Measurements from ENCODE around the gene PRDX5. TPM values are rescaled to one million over a fixed set of nuclear protein-coding genes. Genes with fewer than 3 reads are reported as not detected.

PRDX5 gene
- total and polyA plus RNA-seq, 7 donors, result 122 to 323 (median 178) TPM

- no peaks in the 10 kb centered on the region for H3K9me3 ChIP-seq
- H3K27ac ChIP-seq, result no peak overlapping the region
- no peak for DNase-seq
- TF ChIP-seq, protein P1, sequence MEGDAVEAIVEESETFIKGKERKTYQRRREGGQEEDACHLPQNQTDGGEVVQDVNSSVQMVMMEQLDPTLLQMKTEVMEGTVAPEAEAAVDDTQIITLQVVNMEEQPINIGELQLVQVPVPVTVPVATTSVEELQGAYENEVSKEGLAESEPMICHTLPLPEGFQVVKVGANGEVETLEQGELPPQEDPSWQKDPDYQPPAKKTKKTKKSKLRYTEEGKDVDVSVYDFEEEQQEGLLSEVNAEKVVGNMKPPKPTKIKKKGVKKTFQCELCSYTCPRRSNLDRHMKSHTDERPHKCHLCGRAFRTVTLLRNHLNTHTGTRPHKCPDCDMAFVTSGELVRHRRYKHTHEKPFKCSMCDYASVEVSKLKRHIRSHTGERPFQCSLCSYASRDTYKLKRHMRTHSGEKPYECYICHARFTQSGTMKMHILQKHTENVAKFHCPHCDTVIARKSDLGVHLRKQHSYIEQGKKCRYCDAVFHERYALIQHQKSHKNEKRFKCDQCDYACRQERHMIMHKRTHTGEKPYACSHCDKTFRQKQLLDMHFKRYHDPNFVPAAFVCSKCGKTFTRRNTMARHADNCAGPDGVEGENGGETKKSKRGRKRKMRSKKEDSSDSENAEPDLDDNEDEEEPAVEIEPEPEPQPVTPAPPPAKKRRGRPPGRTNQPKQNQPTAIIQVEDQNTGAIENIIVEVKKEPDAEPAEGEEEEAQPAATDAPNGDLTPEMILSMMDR (IDR thresholded peaks at IDR 0.05), result no peak
- H3K4me1 ChIP-seq, result no peaks in the 10 kb centered on the region
- 89% methylated on average over 78 to 82 of the region's 82 CpGs for WGBS, 3 donors
- peaks cover 4 to 65% of the 10 kb centered on the region in 2 donors for H3K36me3 ChIP-seq (ENCODE audit: insufficient read depth in 1 of 2, low read depth in 1 of 2)
- H3K27me3 ChIP-seq (ENCODE audit: insufficient read depth in 3 of 3, low read length in 2 of 3), result no peaks in the 10 kb centered on the region
- intact Hi-C loops (cut with DNase I), result no loop called here
- H3K4me3 ChIP-seq, result no peak overlapping the region
- no peak for ATAC-seq
Measured at GRCh38 chr11:64369440-64370421, 51.8 kb downstream of the PRDX5 start.

DNA sequence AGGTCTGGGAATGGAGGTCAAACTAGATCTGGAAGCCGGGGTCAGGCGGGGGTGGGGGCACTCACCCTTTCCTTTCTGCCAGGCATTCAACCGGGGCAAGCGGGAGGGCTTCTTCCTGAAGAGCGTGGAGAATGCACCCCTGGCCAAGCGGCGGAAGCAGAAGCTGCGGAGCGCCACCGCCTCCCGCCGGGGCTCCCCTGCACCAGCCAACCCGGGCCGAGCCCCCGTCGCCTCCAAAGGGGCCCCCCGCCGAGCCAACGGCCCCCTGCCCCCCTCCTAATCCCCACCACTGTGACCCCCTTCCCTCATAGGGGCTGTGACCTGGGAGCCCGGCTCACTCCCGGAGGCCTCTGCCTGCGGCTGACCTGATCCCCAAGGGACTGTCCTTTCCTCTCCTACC lies 53.3 kb downstream of the PRDX5 start:
- no peaks in the 10 kb centered on the region for H3K9me3 ChIP-seq
- intact Hi-C loops (cut with DNase I), result no loop called here
- no peak overlapping the region for H3K27ac ChIP-seq
- no peak for ATAC-seq
- no peaks in the 10 kb centered on the region for H3K4me1 ChIP-seq
- peaks cover 4 to 51% of the 10 kb centered on the region in 2 donors for H3K36me3 ChIP-seq (ENCODE audit: insufficient read depth in 1 of 2, low read depth in 1 of 2)
- no peak for DNase-seq
- TF ChIP-seq, protein P1 (IDR thresholded peaks at IDR 0.05), result no peak
- 81 to 84% (median 82%) methylated on average over 16 to 22 of the region's 22 CpGs for WGBS, 3 donors
- no peak overlapping the region for H3K4me3 ChIP-seq
- no peaks in the 10 kb centered on the region for H3K27me3 ChIP-seq (ENCODE audit: insufficient read depth in 3 of 3, low read length in 2 of 3)

Other genes with a start within 250 kb of the PRDX5 start
- 100 to 1,000 TPM; 151 to 206 (median 182) TPM for gene MACROD1, start 152.0 kb upstream of the PRDX5 start, total RNA-seq
- 100 to 1,000 TPM; 147 to 281 (median 177) TPM for gene MACROD1, start 152.0 kb upstream of the PRDX5 start, polyA plus RNA-seq
- gene STIP1, start 131.9 kb upstream of the PRDX5 start, total RNA-seq, result 100 to 1,000 TPM; 124 to 194 (median 162) TPM
- gene STIP1, start 131.9 kb upstream of the PRDX5 start, polyA plus RNA-seq, result 100 to 1,000 TPM; 158 to 207 (median 205) TPM
- 10 to 100 TPM in 1 of 4 donors, 1 to 10 TPM in 3; 6.7 to 11.7 (median 8.4) TPM for gene FERMT3, start 111.4 kb upstream of the PRDX5 start, total RNA-seq
- gene FERMT3, start 111.4 kb upstream of the PRDX5 start, polyA plus RNA-seq, result 1 to 10 TPM; 2.5 to 4.3 (median 3.0) TPM
- 100 to 1,000 TPM in 1 of 4 donors, 10 to 100 TPM in 3; 49.6 to 131 (median 92.5) TPM for gene TRPT1, start 91.9 kb upstream of the PRDX5 start, total RNA-seq
- gene TRPT1, start 91.9 kb upstream of the PRDX5 start, polyA plus RNA-seq, result 100 to 1,000 TPM in 2 of 3 donors, 10 to 100 TPM in 1; 88.9 to 109 (median 103) TPM
- 10 to 100 TPM; 39.6 to 59.3 (median 49.6) TPM for gene NUDT22, start 91.8 kb upstream of the PRDX5 start, total RNA-seq
- 10 to 100 TPM; 31.6 to 56.0 (median 43.0) TPM for gene NUDT22, start 91.8 kb upstream of the PRDX5 start, polyA plus RNA-seq
- 10 to 100 TPM; 22.9 to 45.8 (median 30.5) TPM for gene DNAJC4, start 87.6 kb upstream of the PRDX5 start, total RNA-seq
- gene DNAJC4, start 87.6 kb upstream of the PRDX5 start, polyA plus RNA-seq, result 10 to 100 TPM; 29.3 to 39.7 (median 29.6) TPM
- gene VEGFB, start 83.5 kb upstream of the PRDX5 start, total RNA-seq, result 100 to 1,000 TPM in 2 of 4 donors, 10 to 100 TPM in 2; 77.0 to 125 (median 103) TPM
- gene VEGFB, start 83.5 kb upstream of the PRDX5 start, polyA plus RNA-seq, result 100 to 1,000 TPM in 1 of 3 donors, 10 to 100 TPM in 2; 80.4 to 104 (median 100.0) TPM
- 10 to 100 TPM; 17.8 to 26.6 (median 22.3) TPM for gene FKBP2, start 77.0 kb upstream of the PRDX5 start, total RNA-seq
- 100 to 1,000 TPM in 1 of 3 donors, 10 to 100 TPM in 2; 45.4 to 228 (median 85.1) TPM for gene FKBP2, start 77.0 kb upstream of the PRDX5 start, polyA plus RNA-seq
- 100 to 1,000 TPM; 129 to 395 (median 209) TPM for gene PPP1R14B, start 71.2 kb upstream of the PRDX5 start, total RNA-seq
- gene PPP1R14B, start 71.2 kb upstream of the PRDX5 start, polyA plus RNA-seq, result 100 to 1,000 TPM; 206 to 522 (median 236) TPM
- gene PLCB3, start 66.6 kb upstream of the PRDX5 start, total RNA-seq, result 10 to 100 TPM in 1 of 4 donors, 1 to 10 TPM in 3; 5.9 to 10.4 (median 8.2) TPM
- gene PLCB3, start 66.6 kb upstream of the PRDX5 start, polyA plus RNA-seq, result 1 to 10 TPM; 3.8 to 4.7 (median 4.6) TPM
- gene BAD, start 33.5 kb upstream of the PRDX5 start, total RNA-seq, result 10 to 100 TPM; 29.8 to 32.6 (median 30.4) TPM
- gene BAD, start 33.5 kb upstream of the PRDX5 start, polyA plus RNA-seq, result 100 to 1,000 TPM in 1 of 3 donors, 10 to 100 TPM in 2; 27.7 to 135 (median 69.1) TPM
- 10 to 100 TPM; 13.8 to 20.7 (median 17.6) TPM for gene GPR137, start 32.3 kb upstream of the PRDX5 start, total RNA-seq
- 10 to 100 TPM; 14.2 to 49.9 (median 17.7) TPM for gene GPR137, start 32.3 kb upstream of the PRDX5 start, polyA plus RNA-seq
- gene KCNK4, start 26.8 kb upstream of the PRDX5 start, total RNA-seq, result not detected
- gene KCNK4, start 26.8 kb upstream of the PRDX5 start, polyA plus RNA-seq, result not detected
- not detected for gene CATSPERZ, start 17.8 kb upstream of the PRDX5 start, total RNA-seq
- gene CATSPERZ, start 17.8 kb upstream of the PRDX5 start, polyA plus RNA-seq, result under 1 TPM in 1 of 3 donors, not detected in 2; 0.05 TPM
- gene ESRRA, start 12.6 kb upstream of the PRDX5 start, total RNA-seq, result 100 to 1,000 TPM; 104 to 261 (median 146) TPM
- gene ESRRA, start 12.6 kb upstream of the PRDX5 start, polyA plus RNA-seq, result 100 to 1,000 TPM; 274 to 362 (median 316) TPM
- gene TRMT112, start 562 bp upstream of the PRDX5 start, total RNA-seq, result 100 to 1,000 TPM in 1 of 4 donors, 10 to 100 TPM in 3; 78.1 to 135 (median 88.0) TPM
- 100 to 1,000 TPM; 125 to 311 (median 190) TPM for gene TRMT112, start 562 bp upstream of the PRDX5 start, polyA plus RNA-seq
- 1 to 10 TPM; 1.4 to 2.9 (median 2.2) TPM for gene CCDC88B, start 22.1 kb downstream of the PRDX5 start, total RNA-seq
- 1 to 10 TPM; 2.5 to 3.6 (median 3.2) TPM for gene CCDC88B, start 22.1 kb downstream of the PRDX5 start, polyA plus RNA-seq
- 10 to 100 TPM in 3 of 4 donors, 1 to 10 TPM in 1; 9.5 to 15.9 (median 13.6) TPM for gene RPS6KA4, start 41.0 kb downstream of the PRDX5 start, total RNA-seq
- 10 to 100 TPM; 11.5 to 13.8 (median 13.1) TPM for gene RPS6KA4, start 41.0 kb downstream of the PRDX5 start, polyA plus RNA-seq
- not detected for gene SLC22A11, start 237.8 kb downstream of the PRDX5 start, total RNA-seq
- gene SLC22A11, start 237.8 kb downstream of the PRDX5 start, polyA plus RNA-seq, result not detected

All from psoas muscle (tissue), 8 donors.